ENCODE results near the gene KDM1A.

GRCh38 chr1:23084880-23085279, 65.6 kb downstream of the KDM1A start:
- TF ChIP-seq EZH2 (IDR thresholded peaks at IDR 0.05) (no peak), EZH2phosphoT487 (IDR thresholded peaks at IDR 0.05) (no peak)
- TF ChIP-seq, protein P1, sequence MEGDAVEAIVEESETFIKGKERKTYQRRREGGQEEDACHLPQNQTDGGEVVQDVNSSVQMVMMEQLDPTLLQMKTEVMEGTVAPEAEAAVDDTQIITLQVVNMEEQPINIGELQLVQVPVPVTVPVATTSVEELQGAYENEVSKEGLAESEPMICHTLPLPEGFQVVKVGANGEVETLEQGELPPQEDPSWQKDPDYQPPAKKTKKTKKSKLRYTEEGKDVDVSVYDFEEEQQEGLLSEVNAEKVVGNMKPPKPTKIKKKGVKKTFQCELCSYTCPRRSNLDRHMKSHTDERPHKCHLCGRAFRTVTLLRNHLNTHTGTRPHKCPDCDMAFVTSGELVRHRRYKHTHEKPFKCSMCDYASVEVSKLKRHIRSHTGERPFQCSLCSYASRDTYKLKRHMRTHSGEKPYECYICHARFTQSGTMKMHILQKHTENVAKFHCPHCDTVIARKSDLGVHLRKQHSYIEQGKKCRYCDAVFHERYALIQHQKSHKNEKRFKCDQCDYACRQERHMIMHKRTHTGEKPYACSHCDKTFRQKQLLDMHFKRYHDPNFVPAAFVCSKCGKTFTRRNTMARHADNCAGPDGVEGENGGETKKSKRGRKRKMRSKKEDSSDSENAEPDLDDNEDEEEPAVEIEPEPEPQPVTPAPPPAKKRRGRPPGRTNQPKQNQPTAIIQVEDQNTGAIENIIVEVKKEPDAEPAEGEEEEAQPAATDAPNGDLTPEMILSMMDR (IDR thresholded peaks at IDR 0.05), result no peak

All from neural progenitor cell (in vitro differentiated cells).